HCT116 (cell line): ENCODE measurements around the gene PDZD8. TPM values are rescaled to one million over a fixed set of nuclear protein-coding genes. Genes with fewer than 3 reads are reported as not detected.

Experiments used
- ATAC-seq: fragments of 200-7000 bp; cut with Tn5 transposase; 2 replicates; pipeline ENCODE4 v1.9.1; 2020; ENCODE audit warnings: mild to moderate bottlenecking, moderate library complexity
- BruUV-seq: library from RNA; stranded (reverse); fragments of 400-500 nt; replicated peaks from 2 replicates; lab custom pipeline; 2021; lab: Mats Ljungman, UMichigan
- CTCF ChIA-PET: fragments of 300-600 bp; sonication (Branson Sonifier 250); formaldehyde crosslinking; loops from one replicate; lab custom pipeline; 2021; ENCODE audit warnings: antibody characterized with exemption; lab: Charles Lee
- POLR2A ChIA-PET: fragments of 300-600, 350-600 bp; sonication (Branson Sonifier 250); formaldehyde crosslinking; loops from one replicate; lab custom pipeline; 2021; ENCODE audit warnings: antibody characterized with exemption; lab: Charles Lee
- RAD21 ChIA-PET, 2 experiments: fragments of 300-600 bp; sonication (Branson Sonifier 250); formaldehyde crosslinking; loops; one replicate each; lab custom pipeline; 2023; ENCODE audit warnings: low total read pairs in 2 of 2; ENCODE audit not compliant: uncharacterized antibody in 2 of 2, unreplicated experiment in 2 of 2, low non-redundant PET in 1 of 2; lab: Charles Lee
- DNase-seq: peaks from one replicate; pipeline ENCODE4 v3.0.0-alpha.2; 2010; ENCODE audit warnings: low read depth, low spot score
- H2AFZ ChIP-seq: fragments of 200-600 bp; shearing (Covaris generic), sonication (generic); 2 replicates; pipeline ENCODE4 v1.6.1; 2017; ENCODE audit warnings: low read depth, mixed run types, mixed read lengths, antibody characterized with exemption, low read length; ENCODE audit not compliant: poor library complexity, severe bottlenecking
- H3K27ac ChIP-seq: 2 replicates; pipeline ENCODE4 v1.5.1; 2012; ENCODE audit warnings: low read depth, low read length
- H3K27me3 ChIP-seq: fragments of 200-600 bp; sonication (generic); 2 replicates; pipeline ENCODE4 v1.6.1; 2016; ENCODE audit warnings: mixed run types, low read length, mixed read lengths; ENCODE audit not compliant: insufficient read depth
- H3K36me3 ChIP-seq, 2 experiments: fragments of 200-500 bp in 1 of 2; fragments of 200-600 bp in 1 of 2; sonication (Bioruptor generic) in 1 of 2; sonication (generic) in 1 of 2; 2 replicates each; pipeline versions ENCODE4 v1.5.1 to v1.6.1; 2014 to 2016; ENCODE audit warnings: low read length in 2 of 2, inconsistent platforms in 1 of 2, mixed read lengths in 1 of 2, mixed run types in 1 of 2; ENCODE audit not compliant: insufficient read depth in 2 of 2, control insufficient read depth in 1 of 2
- H3K4me1 ChIP-seq, 2 experiments: fragments of 200-600 bp in 1 of 2; sonication (generic) in 1 of 2; 2 replicates each; pipeline versions ENCODE4 v1.5.1 to v1.6.1; 2012 to 2017; ENCODE audit warnings: low read length in 2 of 2, inconsistent platforms in 1 of 2, mild to moderate bottlenecking in 1 of 2, mixed read lengths in 1 of 2, mixed run types in 1 of 2, moderate library complexity in 1 of 2; ENCODE audit not compliant: insufficient read depth in 2 of 2, control insufficient read depth in 1 of 2
- H3K4me2 ChIP-seq: fragments of 200-600 bp; sonication (generic); 2 replicates; pipeline ENCODE4 v1.6.1; 2017; ENCODE audit warnings: mixed run types, low read length, mixed read lengths
- H3K4me3 ChIP-seq, 2 experiments: fragments of 200-600 bp in 1 of 2; sonication (generic) in 1 of 2; replicated peaks in 1 of 2; 2 replicates each; pipeline ENCODE4 v1.5.1; 2011 to 2016; ENCODE audit warnings: low read length in 2 of 2, control low read depth in 1 of 2, low read depth in 1 of 2, mild to moderate bottlenecking in 1 of 2, mixed read lengths in 1 of 2, mixed run types in 1 of 2
- H3K79me2 ChIP-seq: fragments of 200-600 bp; sonication (generic); 2 replicates; pipeline ENCODE4 v1.6.1; 2017; ENCODE audit warnings: mild to moderate bottlenecking, mixed run types, low read length, moderate library complexity, mixed read lengths; ENCODE audit not compliant: insufficient read depth
- H3K9ac ChIP-seq: fragments of 200-600 bp; sonication (generic); 2 replicates; pipeline ENCODE4 v1.6.1; 2016; ENCODE audit warnings: low read length, mixed read lengths
- H3K9me2 ChIP-seq: fragments of 200-600 bp; sonication (generic), shearing (Covaris generic); 2 replicates; pipeline ENCODE4 v1.6.1; 2017; ENCODE audit warnings: mixed run types, mild to moderate bottlenecking, moderate library complexity; ENCODE audit not compliant: insufficient read depth
- H3K9me3 ChIP-seq, 2 experiments: fragments of 200-500 bp in 1 of 2; fragments of 200-600 bp in 1 of 2; sonication (Bioruptor generic) in 1 of 2; sonication (generic) in 1 of 2; 2 replicates each; pipeline ENCODE4 v1.6.1; 2014 to 2017; ENCODE audit warnings: low read length in 2 of 2, mixed read lengths in 2 of 2, inconsistent platforms in 1 of 2, low read depth in 1 of 2, mild to moderate bottlenecking in 1 of 2, mixed run types in 1 of 2, moderate library complexity in 1 of 2; ENCODE audit not compliant: control insufficient read depth in 1 of 2, insufficient read depth in 1 of 2
- H4K20me1 ChIP-seq: fragments of 200-600 bp; sonication (generic), shearing (Covaris generic); 2 replicates; pipeline ENCODE4 v1.6.1; 2017; ENCODE audit warnings: mixed run types, mild to moderate bottlenecking, moderate library complexity; ENCODE audit not compliant: insufficient read depth
- CBX3 ChIP-seq: IDR thresholded peaks from 2 replicates; pipeline ENCODE4 v1.6.1; 2012; ENCODE audit warnings: low read depth
- CEBPB ChIP-seq: IDR thresholded peaks from 2 replicates; pipeline ENCODE4 v1.6.1; 2012; ENCODE audit warnings: low read depth
- ELF1 ChIP-seq: IDR thresholded peaks from 2 replicates; pipeline ENCODE4 v1.6.1; 2012; ENCODE audit warnings: low read depth, borderline replicate concordance
- EZH2phosphoT487 ChIP-seq: fragments of 200-600 bp; IDR thresholded peaks from 2 replicates; pipeline ENCODE4 v1.6.1; 2018; ENCODE audit warnings: antibody characterized with exemption, borderline replicate concordance
- JUND ChIP-seq: IDR thresholded peaks from 2 replicates; pipeline ENCODE4 v1.6.1; 2012
- POLR2A ChIP-seq: IDR thresholded peaks from 2 replicates; pipeline ENCODE4 v1.7.0; 2011; ENCODE audit warnings: borderline replicate concordance; ENCODE audit not compliant: insufficient read depth, insufficient read length; ENCODE audit errors: extremely low read depth
- POLR2AphosphoS5 ChIP-seq: IDR thresholded peaks from 2 replicates; pipeline ENCODE4 v1.6.1; 2011; ENCODE audit warnings: mild to moderate bottlenecking, low read depth, low read length, moderate library complexity
- SIN3A ChIP-seq: IDR thresholded peaks from 2 replicates; pipeline ENCODE4 v1.6.1; 2012; ENCODE audit warnings: low read depth
- SP1 ChIP-seq: IDR thresholded peaks from 2 replicates; pipeline ENCODE4 v1.6.1; 2012; ENCODE audit warnings: low read depth
- SRF ChIP-seq: IDR thresholded peaks from 2 replicates; pipeline ENCODE4 v1.6.1; 2012; ENCODE audit warnings: low read depth
- ZFX ChIP-seq: fragments of 450-650 bp; IDR thresholded peaks from 2 replicates; pipeline ENCODE4 v1.6.1; 2017
- ZNF274 ChIP-seq: fragments of 200-500 bp; sonication (Bioruptor generic); IDR thresholded peaks from 2 replicates; pipeline ENCODE4 v1.6.1; 2014; ENCODE audit warnings: mild to moderate bottlenecking, low read depth, low read length, inconsistent platforms
- intact Hi-C: fragments of 100-400 bp; cut with micrococcal nuclease; formaldehyde crosslinking; loops from 2 replicates; pipeline ENCODE4 v1.10.0; 2022
- total RNA-seq: library from RNA; stranded (reverse); gene quantifications from one replicate; pipeline ENCODE4 v1.2.1, GENCODE V29; 2021; ENCODE audit not compliant: unreplicated experiment
- TF ChIP-seq, protein P1 (sequence below), 3 experiments: fragments of 200-600 bp in 1 of 3; sonication (generic) in 1 of 3; IDR thresholded peaks in 2 of 3; conservative IDR thresholded peaks in 1 of 3; 2 replicates each; pipeline ENCODE4 v1.5.1; 2012 to 2017; ENCODE audit warnings: low read depth in 2 of 3, low read length in 2 of 3, antibody characterized with exemption in 1 of 3, borderline replicate concordance in 1 of 3, control low read depth in 1 of 3, mild to moderate bottlenecking in 1 of 3, mixed read lengths in 1 of 3, mixed run types in 1 of 3, moderate library complexity in 1 of 3; ENCODE audit not compliant: insufficient read depth in 1 of 3
- TF ChIP-seq, protein P2 (sequence below): IDR thresholded peaks from 2 replicates; pipeline ENCODE4 v1.6.1; 2012
- TF ChIP-seq, protein P3 (sequence below): IDR thresholded peaks from 2 replicates; pipeline ENCODE4 v1.6.1; 2012

The PDZD8 gene
- total RNA-seq, 1 experiment from 2014 or later, result 61.7 TPM

DNA sequence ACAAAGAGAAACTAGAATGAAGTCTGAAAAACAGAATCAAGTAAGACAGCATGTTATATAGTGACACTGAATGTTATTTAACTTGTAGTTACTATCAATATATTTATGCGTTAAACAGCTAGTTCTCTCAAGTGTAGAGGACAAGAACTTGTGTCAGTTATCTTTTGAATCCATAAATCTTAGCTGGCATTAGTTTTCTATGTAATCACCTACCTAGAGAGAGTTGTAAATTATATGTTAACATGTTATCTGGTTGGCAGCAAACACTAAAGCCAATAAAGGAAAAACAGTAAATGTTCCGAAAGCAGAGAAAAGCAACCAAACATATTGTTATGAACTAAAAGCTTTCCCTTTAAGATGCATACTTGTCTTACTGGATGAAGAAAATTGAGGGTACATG is 97.6 kb downstream of the PDZD8 start:
- H2AFZ ChIP-seq, result no peak overlapping the region
- no peak overlapping the region for H3K9ac ChIP-seq
- DNase-seq (no peak), ATAC-seq (no peak)
- no peak overlapping the region for H3K4me2 ChIP-seq
- no TSS peak for BruUV-seq
- no peak overlapping the region for H3K4me3 ChIP-seq
- no peaks in the 10 kb centered on the region for H3K79me2 ChIP-seq
- no peaks in the 10 kb centered on the region for H3K4me1 ChIP-seq
- no peak for TF ChIP-seq POLR2A
- TF ChIP-seq ZFX, result no peak
- TF ChIP-seq, protein P1, sequence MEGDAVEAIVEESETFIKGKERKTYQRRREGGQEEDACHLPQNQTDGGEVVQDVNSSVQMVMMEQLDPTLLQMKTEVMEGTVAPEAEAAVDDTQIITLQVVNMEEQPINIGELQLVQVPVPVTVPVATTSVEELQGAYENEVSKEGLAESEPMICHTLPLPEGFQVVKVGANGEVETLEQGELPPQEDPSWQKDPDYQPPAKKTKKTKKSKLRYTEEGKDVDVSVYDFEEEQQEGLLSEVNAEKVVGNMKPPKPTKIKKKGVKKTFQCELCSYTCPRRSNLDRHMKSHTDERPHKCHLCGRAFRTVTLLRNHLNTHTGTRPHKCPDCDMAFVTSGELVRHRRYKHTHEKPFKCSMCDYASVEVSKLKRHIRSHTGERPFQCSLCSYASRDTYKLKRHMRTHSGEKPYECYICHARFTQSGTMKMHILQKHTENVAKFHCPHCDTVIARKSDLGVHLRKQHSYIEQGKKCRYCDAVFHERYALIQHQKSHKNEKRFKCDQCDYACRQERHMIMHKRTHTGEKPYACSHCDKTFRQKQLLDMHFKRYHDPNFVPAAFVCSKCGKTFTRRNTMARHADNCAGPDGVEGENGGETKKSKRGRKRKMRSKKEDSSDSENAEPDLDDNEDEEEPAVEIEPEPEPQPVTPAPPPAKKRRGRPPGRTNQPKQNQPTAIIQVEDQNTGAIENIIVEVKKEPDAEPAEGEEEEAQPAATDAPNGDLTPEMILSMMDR (IDR thresholded peaks at IDR 0.05 in 2 of 3, conservative IDR thresholded peaks at IDR 0.05 in 1 of 3; ENCODE audit: borderline replicate concordance in 1 of 3, insufficient read depth in 1 of 3, low read depth in 2 of 3, low read length in 2 of 3), result no peak
- no peak for TF ChIP-seq SRF
- TF ChIP-seq CEBPB, result no peak
- TF ChIP-seq, protein P2, sequence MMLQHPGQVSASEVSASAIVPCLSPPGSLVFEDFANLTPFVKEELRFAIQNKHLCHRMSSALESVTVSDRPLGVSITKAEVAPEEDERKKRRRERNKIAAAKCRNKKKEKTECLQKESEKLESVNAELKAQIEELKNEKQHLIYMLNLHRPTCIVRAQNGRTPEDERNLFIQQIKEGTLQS, result no peak
- TF ChIP-seq SP1, result no peak
- TF ChIP-seq ELF1, result no peak
- ChIA-PET RAD21 (no interaction called here), POLR2A (no interaction called here), CTCF (interaction anchor here (1.5 kb wide), 2 partner anchors 10 to 61 kb away, joined by 5 read pairs; no protein-coding TSS in a partner anchor)
- no peaks in the 10 kb centered on the region for H3K9me3 ChIP-seq
- intact Hi-C loops, result no loop called here
- no peak overlapping the region for H3K27ac ChIP-seq
- no peaks in the 10 kb centered on the region for H3K36me3 ChIP-seq
- H3K27me3 ChIP-seq, result no peaks in the 10 kb centered on the region
- H3K9me2 ChIP-seq, result no peaks in the 10 kb centered on the region
- no peaks in the 10 kb centered on the region for H4K20me1 ChIP-seq

DNA sequence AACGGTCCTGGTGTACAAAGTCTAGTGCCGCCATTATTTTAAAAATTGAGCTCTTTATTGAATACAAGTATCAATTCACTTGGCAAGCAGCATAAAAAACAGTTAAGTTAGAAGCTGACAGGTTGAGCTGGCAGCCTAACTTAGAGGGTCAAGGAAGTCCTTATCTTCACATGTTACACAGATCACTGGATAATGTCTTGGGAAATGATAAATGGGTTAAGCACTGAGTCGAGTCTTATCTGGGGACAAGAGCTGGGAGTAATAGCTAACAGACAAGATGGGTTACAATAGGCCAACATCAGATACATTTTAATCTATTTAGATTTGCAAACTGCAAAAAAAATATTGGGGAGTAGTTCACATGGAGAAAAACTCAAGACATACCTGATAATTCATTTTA is 100.1 kb downstream of the PDZD8 start:
- Histone ChIP-seq H3K9me3 (no peaks in the 10 kb centered on the region), H4K20me1 (no peaks in the 10 kb centered on the region), H3K9ac (no peak overlapping the region), H3K27me3 (no peaks in the 10 kb centered on the region), H3K27ac (no peak overlapping the region), H3K36me3 (no peaks in the 10 kb centered on the region), H3K4me2 (no peak overlapping the region), H3K79me2 (no peaks in the 10 kb centered on the region), H3K4me3 (no peak overlapping the region), H2AFZ (no peak overlapping the region), H3K4me1 (peaks cover 17 to 21% of the 10 kb centered on the region in 2 experiments), H3K9me2 (no peaks in the 10 kb centered on the region)
- intact Hi-C loops, result no loop called here
- CTCF ChIA-PET, result no interaction called here
- BruUV-seq, result no TSS peak
- POLR2A ChIA-PET, result interaction anchor here (1.1 kb wide), 1 partner anchor 10 kb away, joined by 4 read pairs; no protein-coding TSS in a partner anchor
- no peak for ATAC-seq
- DNase-seq, result no peak
- RAD21 ChIA-PET, result no interaction called here
- no peak for TF ChIP-seq SRF
- TF ChIP-seq ZNF274, result no peak
- TF ChIP-seq, protein P1 (IDR thresholded peaks at IDR 0.05 in 2 of 3, conservative IDR thresholded peaks at IDR 0.05 in 1 of 3; ENCODE audit: borderline replicate concordance in 1 of 3, insufficient read depth in 1 of 3, low read depth in 2 of 3, low read length in 2 of 3), result no peak
- TF ChIP-seq CBX3, result no peak
- TF ChIP-seq SIN3A, result no peak
- TF ChIP-seq, protein P3, sequence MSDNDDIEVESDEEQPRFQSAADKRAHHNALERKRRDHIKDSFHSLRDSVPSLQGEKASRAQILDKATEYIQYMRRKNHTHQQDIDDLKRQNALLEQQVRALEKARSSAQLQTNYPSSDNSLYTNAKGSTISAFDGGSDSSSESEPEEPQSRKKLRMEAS, result no peak
- TF ChIP-seq JUND, result no peak
- TF ChIP-seq POLR2A, result no peak
- no peak for TF ChIP-seq POLR2AphosphoS5
- no peak for TF ChIP-seq EZH2phosphoT487
